ENCODE measurements around the gene THYN1.

GRCh38 chr11:134244593-134244992 is 8.6 kb downstream of the THYN1 start:
- TF ChIP-seq CTCF (IDR thresholded peaks at IDR 0.05; ENCODE audit: low read length) (peak; percentile 67), EZH2 (IDR thresholded peaks at IDR 0.05; ENCODE audit: borderline replicate concordance, low read length) (no peak)
